Coronary artery (tissue), 2 donors: ENCODE data around the gene UBN1.

Experiments
- DNase-seq: peaks from one replicate; pipeline ENCODE4 v3.0.0-alpha.2; 2017; ENCODE audit warnings: low spot score
- H3K27ac ChIP-seq, 2 donors: fragments of 200-600 bp; sonication (generic); one replicate each; pipeline ENCODE4 v1.5.1; 2016 to 2019
- H3K4me3 ChIP-seq: fragments of 200-600 bp; sonication (generic); 2 replicates; pipeline ENCODE4 v1.5.1; 2016; ENCODE audit warnings: mild to moderate bottlenecking, moderate library complexity
- TF ChIP-seq, protein P1 (sequence below): fragments of 200-600 bp; sonication (generic); IDR thresholded peaks from one replicate; pipeline ENCODE4 v1.5.1; 2019; ENCODE audit warnings: antibody characterized with exemption

The UBN1 gene

DNA sequence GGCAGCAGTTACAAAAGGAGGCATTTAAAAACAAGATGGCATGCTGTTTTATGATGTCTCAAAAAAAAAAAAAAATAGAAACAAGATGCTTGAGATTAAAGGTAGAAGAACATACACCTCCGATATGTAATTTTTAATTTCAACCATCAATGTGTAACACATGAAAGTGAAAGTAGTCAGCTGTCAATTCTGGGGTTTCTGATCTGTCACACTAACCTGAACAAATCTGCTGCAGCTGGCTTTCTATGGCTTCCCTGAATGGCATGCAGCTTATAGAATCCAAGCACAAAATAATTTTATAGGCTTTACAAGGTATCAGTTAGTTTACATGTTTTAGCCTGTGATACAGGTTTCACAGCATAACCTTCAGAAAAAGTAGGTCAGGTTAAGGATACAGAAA is 13.7 kb upstream of the UBN1 start:
- TF ChIP-seq, protein P1, sequence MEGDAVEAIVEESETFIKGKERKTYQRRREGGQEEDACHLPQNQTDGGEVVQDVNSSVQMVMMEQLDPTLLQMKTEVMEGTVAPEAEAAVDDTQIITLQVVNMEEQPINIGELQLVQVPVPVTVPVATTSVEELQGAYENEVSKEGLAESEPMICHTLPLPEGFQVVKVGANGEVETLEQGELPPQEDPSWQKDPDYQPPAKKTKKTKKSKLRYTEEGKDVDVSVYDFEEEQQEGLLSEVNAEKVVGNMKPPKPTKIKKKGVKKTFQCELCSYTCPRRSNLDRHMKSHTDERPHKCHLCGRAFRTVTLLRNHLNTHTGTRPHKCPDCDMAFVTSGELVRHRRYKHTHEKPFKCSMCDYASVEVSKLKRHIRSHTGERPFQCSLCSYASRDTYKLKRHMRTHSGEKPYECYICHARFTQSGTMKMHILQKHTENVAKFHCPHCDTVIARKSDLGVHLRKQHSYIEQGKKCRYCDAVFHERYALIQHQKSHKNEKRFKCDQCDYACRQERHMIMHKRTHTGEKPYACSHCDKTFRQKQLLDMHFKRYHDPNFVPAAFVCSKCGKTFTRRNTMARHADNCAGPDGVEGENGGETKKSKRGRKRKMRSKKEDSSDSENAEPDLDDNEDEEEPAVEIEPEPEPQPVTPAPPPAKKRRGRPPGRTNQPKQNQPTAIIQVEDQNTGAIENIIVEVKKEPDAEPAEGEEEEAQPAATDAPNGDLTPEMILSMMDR, result no peak
- H3K4me3 ChIP-seq, result no peak overlapping the region
- no peak overlapping the region for H3K27ac ChIP-seq
- DNase-seq, result no peak

DNA sequence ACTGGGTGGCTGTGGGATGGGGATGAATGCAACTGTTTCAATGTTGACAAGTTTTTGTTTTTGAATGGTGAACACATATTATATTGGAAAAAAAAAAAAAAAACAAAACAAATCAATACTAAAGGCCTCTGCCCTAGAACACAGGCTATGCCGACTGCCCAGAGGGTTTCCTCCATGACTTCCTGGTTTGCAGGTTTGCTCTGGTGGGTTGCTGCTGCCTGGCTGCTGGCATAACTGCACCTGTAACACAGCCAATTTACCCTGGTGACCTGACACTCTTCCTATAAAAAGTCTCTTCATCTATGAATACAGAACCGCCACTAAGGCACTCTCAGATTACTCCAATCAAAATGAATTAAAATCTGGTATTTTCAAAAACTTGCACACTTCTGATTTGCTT is 10.6 kb upstream of the UBN1 start:
- TF ChIP-seq, protein P1, result no peak
- no peak for DNase-seq
- no peak overlapping the region for H3K27ac ChIP-seq
- H3K4me3 ChIP-seq, result no peak overlapping the region

DNA sequence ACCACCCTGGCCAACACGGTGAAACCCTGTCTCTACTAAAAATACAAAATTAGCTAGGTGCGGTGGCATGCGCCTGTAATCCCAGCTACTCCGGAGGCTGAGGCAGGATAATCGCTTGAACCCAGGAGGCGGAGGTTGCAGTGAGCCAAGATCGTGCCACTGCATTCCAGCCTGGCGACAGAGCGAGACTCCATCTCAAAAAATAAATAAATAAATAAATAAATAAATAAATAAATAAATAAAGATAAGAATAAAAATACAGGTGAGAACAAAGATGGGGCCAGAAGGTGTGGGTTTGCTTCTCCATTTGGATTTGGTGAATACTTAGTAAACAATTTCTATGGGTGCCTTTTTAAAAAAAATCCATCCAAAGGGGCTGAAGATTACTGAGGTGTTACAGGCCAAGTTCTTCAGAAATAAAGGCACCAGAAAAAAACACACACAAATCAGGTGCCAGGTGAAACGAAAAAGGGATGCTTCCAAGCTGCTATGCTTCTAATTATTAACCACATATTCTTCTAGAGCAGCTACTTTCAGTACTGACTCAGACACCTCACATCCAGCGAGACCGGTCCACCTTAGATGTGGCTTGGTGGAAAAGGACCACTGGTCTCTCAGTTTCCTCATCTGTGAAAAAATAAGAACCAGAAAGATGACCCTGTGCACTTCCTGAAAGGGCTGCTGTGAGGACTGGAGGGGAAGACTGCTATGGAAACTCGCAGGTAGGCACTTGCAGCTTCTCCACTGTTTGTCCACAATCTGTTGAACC is 9.4 kb upstream of the UBN1 start:
- DNase-seq, result no peak
- Histone ChIP-seq H3K27ac (no peak overlapping the region), H3K4me3 (no peak overlapping the region)
- TF ChIP-seq, protein P1, result no peak

DNA sequence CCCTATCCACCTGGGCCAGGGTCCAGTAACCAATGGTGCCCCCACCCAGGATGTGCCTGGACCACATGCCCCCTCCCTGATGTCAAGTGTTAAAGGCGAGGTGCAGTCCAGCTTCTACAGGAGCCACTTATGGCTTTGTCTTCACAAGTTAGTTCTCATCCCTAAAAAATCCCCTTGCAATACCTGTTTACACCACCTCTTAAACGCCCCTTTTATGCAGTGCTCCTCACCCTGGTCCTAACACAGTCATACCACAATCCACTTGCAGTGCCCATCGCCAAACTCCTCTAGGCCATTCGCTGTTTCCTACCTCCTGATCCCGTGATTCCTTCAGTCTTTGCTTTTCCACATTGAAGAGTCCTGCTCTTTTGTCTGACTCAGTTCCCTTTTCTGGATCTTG is 7.3 kb upstream of the UBN1 start:
- DNase-seq, result no peak
- H3K27ac ChIP-seq, result no peak overlapping the region

DNA sequence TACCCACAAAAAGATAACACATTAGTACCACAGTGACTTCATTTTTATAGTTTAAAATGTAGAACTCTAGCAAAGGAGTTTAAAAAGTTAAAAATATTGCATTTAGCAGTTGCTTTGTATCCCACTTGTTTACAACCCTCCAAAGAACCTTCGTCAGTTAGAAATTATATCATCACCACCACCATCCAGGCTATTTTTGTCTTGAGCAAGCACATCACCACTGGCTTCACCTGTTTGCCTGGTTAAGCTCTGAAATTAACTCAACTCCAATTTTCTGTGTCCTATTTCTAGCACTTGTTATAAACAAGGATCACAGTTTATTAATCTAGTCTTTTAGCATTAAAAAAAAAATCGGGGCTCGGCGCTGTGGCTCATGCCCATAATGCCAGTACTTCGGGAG is 6.3 kb upstream of the UBN1 start:
- TF ChIP-seq, protein P1, result no peak
- no peak overlapping the region for H3K27ac ChIP-seq
- H3K4me3 ChIP-seq, result no peak overlapping the region
- DNase-seq, result no peak

More for the DNA sequence above, 7.3 kb upstream of the UBN1 start:
- no peak overlapping the region for H3K4me3 ChIP-seq
- TF ChIP-seq, protein P1, result no peak

DNA sequence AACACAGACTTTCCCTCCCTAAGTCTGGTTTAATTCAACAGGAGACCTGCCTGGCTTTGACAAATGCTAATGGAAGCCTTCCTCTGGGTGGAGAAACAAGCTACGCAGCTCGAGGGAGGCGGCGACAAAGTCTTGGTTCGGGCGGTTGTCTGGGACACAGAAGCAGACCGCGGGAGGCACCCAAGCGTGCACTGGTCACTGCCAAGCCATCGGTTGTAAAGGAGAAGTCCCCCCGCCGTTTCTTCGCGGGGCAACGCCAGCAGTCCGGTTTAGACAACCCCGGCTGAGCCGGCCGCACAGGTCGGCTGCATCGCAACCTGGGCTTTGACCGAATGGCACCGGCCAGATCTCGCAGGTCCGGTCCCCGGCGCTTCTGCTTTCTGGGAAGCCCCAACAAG is 779 bp upstream of the UBN1 start:
- DNase-seq, result peak; percentile 82
- Histone ChIP-seq H3K4me3 (peak overlapping the region; percentile 92), H3K27ac (peak overlapping the region; percentile 89 to 96)
- TF ChIP-seq, protein P1, result no peak
